HG03097 (cell line): ENCODE measurements around the gene PDE6C.

Experiments used
- ATAC-seq: cut with Tn5 transposase; IDR thresholded peaks from one replicate; pipeline ENCODE4 v1.9.1; 2021; ENCODE audit not compliant: unreplicated experiment, low FRiP score

PDE6C gene

DNA sequence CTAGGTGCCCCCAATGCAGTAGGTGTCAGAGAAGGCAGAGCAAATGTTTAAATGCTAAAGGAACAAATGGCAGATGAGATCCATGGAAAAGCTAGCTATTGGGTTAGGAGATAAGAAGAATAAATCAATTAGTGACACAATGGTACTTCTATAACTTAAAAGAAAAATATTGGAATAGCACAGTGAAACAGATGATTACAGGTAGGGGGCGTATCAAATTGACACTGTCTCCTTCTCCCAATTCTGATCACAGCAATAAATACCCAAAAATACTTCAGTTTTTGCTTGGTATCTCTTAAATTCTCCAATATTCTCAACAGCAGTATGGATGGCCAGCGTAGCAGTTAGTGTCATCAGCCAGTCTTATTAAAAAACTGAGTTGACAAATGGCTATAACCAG, 84.9 kb downstream of the PDE6C start:
- ATAC-seq, result no peak

GRCh38 chr10:93701866-93702209, 89.5 kb downstream of the PDE6C start:
- ATAC-seq, result peak; percentile 9

- peak; percentile 76 for ATAC-seq
These were observed 90.1 kb downstream of the PDE6C start, which contains the start of gene FRA10AC1 for GRCh38 chr10:93702210-93703001. TSS of gene FRA10AC1 (minus strand) at chr10:93702592. CDS start at chr10:93700106, 2,486 bp downstream.

DNA sequence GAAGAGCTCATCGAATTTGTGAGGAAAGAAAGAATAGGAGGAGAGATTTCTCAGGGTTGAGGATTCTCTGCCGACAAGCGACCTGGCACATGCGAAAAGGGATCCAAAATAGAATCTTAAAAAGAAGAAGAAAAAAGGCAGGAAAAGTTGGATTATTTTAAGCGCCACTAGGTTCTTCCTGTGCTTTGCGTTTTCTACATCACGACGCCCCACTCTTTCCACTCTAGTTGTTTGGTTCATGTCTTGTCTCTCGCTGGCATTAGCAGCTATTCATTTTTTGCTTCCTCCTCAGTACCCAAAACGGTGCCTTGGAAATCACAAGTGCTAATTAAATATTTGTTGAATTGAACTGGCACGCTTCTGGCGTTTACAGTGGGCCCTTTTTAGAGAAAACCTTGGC, 90.7 kb downstream of the PDE6C start:
- ATAC-seq, result no peak

DNA sequence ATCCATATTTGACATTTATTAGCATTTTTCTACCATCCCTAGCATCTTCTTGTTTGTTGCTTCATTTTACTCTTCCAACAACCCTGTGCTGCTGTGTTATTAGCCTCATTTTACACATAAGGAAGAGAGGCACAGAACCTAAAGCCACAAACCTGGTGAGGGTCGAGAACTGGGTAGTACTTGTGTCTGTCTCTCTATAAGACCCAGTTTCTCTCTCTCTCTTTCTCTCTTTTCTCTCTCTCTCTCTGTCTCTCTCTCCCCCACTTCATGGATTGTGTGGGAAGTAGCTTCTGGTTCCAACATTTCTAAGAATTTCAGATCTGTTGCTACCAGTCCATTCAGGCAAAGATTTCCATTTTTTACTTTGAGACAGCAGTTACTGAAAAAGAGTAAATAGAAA, 91.5 kb downstream of the PDE6C start:
- no peak for ATAC-seq

DNA sequence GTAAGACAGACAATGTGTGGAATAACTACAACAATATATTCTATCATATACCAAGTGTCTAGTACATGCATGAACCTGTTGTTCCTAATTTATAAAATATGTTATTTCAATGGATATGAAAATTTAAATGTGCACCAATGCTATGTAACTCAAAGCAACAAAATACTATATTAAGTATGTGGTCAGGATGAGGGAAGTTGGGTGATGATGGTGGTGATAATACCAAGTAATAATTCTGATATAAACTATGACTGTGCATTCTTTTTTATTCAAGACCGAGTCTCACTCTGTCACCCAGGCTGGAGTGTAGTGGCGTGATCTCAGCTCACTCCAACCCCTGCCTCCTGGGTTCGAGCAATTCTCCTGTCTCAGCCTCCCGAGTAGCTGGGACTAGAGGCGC, 92.1 kb downstream of the PDE6C start:
- no peak for ATAC-seq

GRCh38 chr10:93707623-93708022, 95.3 kb downstream of the PDE6C start:
- ATAC-seq, result no peak

- ATAC-seq, result no peak
These were observed 98.1 kb downstream of the PDE6C start for GRCh38 chr10:93710333-93710909.

DNA sequence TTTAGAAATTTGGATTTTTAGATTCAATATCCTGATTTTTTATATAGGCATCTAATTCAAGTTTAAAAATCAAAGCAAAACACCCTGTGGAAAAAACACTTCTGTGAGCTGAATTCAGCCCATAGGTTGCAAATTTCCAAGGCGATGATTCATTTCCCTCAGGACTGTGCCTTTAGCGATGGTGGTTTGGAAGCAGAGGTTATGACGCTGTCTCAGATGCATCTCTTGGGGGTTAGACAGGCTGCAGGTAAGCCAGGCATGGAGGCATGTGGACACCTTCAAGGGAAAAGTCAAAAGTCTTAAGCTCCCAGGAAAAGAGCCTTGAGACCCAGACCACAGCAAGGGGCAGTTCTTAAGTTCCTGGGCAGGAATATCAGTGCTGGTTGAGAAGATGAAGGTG, 99.6 kb downstream of the PDE6C start:
- ATAC-seq, result no peak

DNA sequence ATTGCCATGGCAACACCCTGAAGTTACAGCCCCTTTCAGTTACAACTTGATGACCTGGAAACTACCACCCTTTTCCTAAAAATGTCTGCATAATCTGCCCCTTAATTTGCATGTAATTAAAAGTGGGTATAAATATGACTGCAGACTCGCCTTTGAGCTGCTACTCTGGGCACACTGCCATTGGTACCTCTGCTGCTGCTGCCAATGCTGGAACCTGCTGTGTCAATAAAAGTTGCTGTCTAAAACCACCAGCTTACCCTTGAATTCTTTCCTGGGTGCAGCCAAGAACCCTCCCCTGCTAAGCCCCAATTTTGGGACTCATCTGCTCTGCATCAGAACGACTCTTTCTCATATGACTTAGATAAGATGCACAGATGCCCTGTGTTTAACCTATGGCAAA, 100.3 kb downstream of the PDE6C start:
- no peak for ATAC-seq

DNA sequence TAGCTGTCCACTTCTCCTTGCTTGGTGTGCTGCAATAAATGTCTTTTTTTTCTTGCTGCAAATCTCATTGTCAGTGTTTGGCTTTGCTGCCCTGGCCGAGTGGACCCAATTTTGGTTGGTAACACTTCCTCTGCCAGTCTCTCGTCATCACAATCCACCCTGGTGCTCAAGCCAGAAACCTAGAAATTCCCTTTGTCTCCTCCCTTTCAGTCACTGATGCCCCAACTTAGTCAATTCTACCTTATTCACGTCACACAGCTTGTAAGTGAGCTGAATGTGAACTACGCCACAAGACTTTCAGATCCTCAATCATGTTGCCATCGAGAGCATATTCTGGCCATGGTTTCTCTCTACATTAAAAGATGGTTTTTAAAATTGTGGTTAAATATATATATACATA, 103.0 kb downstream of the PDE6C start:
- peak; percentile 86 for ATAC-seq
